22Rv1 (cell line): ENCODE data around the gene PTPRD.

ENCODE experiments used
- H3K27ac ChIP-seq: fragments of 450-650 bp; 2 replicates; pipeline ENCODE4 v1.5.1; 2017
- ZFX ChIP-seq: fragments of 450-650 bp; IDR thresholded peaks from 2 replicates; pipeline ENCODE4 v1.6.1; 2017; ENCODE audit warnings: antibody characterized with exemption, borderline replicate concordance
- TF ChIP-seq, protein P1 (sequence below): fragments of 450-650 bp; IDR thresholded peaks from 2 replicates; pipeline ENCODE4 v1.5.1; 2017; ENCODE audit warnings: mild to moderate bottlenecking

PTPRD gene

DNA sequence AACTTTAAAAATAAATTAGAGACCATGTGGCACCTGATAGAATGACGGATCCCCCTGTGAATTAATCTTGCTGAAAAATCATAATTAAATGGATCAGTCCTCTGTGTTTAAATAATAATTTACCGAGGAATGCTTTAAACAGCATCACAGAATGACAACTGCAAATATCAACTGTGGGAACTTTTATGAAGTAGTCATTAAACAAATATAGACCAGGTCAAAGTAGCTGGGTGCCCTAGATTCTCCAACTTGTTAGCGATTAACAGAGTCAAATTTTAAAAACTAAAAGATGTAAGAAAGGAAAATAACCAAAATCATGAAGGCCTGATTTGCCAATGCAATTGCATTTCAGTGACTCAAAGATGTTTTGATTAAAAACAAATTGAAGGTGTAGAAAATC is 933.4 kb downstream of the PTPRD start:
- no peak overlapping the region for H3K27ac ChIP-seq
- TF ChIP-seq, protein P1, sequence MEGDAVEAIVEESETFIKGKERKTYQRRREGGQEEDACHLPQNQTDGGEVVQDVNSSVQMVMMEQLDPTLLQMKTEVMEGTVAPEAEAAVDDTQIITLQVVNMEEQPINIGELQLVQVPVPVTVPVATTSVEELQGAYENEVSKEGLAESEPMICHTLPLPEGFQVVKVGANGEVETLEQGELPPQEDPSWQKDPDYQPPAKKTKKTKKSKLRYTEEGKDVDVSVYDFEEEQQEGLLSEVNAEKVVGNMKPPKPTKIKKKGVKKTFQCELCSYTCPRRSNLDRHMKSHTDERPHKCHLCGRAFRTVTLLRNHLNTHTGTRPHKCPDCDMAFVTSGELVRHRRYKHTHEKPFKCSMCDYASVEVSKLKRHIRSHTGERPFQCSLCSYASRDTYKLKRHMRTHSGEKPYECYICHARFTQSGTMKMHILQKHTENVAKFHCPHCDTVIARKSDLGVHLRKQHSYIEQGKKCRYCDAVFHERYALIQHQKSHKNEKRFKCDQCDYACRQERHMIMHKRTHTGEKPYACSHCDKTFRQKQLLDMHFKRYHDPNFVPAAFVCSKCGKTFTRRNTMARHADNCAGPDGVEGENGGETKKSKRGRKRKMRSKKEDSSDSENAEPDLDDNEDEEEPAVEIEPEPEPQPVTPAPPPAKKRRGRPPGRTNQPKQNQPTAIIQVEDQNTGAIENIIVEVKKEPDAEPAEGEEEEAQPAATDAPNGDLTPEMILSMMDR, result no peak
- no peak for TF ChIP-seq ZFX

DNA sequence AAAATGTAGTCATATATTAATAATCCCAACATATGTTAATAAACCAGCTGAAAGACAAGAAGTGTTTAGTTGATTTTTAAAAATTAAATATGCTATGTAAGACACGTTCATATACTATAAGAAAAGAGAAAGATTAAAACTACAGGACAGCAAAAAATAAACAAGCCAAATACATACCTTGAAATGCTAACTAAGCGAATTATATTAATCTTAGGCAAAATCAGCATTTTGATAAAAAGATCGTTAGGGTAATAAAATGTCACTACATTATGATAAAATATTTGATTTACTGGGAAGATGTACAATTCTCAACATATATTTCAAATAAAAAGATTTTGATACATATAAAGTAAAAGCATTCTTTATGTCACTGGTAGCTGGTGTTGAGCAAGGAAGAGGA is 938.3 kb downstream of the PTPRD start:
- H3K27ac ChIP-seq, result no peak overlapping the region
- TF ChIP-seq ZFX, result no peak
- TF ChIP-seq, protein P1, result no peak

DNA sequence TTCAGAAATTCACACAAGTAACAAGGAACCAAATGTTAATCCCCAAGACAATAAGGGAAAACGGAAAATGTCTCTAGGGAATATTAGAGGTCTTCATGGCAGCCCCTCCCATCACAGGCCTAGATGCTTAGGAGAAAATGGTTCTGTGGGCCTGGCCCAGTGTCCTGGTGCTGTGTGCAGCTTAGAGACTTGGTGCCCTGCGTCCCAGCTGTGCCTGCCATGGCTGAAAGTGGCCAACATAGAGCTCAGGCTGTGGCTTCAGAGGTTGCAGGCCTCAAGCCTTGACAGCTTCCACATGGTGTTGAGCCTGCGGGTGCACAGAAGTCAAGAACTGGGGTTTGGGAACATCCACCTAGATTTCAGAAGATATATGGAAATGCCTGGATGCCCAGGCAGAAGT is 942.3 kb downstream of the PTPRD start:
- no peak for TF ChIP-seq ZFX
- TF ChIP-seq, protein P1, result no peak

DNA sequence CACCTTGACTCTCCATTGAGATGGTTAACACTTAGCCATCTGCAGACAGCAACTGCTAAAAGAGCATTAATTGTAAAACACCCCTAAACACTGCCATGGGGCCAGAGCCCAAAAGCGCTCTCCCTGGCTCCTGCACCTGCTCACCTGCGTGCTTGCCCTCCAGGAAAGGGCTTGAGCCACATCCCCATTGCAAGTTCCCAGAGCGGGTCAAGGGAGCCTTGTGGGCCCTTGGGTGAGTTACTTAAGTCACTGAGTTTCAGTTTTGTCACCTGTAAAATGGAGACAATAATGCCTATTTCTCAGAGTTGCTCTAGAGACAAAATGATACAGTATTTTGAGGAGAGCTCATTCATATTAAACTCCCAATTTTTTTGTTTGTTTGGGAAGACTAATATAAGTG is 967.8 kb downstream of the PTPRD start:
- no peak overlapping the region for H3K27ac ChIP-seq
- TF ChIP-seq, protein P1, result no peak
- no peak for TF ChIP-seq ZFX

More for the DNA sequence above, 942.3 kb downstream of the PTPRD start:
- H3K27ac ChIP-seq, result no peak overlapping the region

DNA sequence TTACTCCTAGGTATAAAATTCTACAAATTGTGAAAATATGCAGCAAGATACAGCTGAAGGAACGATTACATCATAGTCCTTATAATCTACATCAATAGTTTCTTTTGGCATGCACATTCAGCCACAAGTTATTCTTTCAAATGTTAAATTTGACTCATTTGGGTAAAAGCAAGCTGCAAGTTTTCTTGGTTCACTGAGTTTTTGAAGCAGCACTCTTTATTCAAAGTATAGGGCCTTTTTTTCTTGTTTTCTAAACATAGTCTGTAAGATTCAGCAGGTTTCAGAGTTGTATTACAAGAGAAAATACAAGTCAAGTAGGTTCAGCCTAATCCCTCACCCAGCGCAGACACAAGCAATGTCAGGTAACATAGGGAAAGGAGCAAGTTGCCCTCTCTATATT is 981.5 kb downstream of the PTPRD start:
- TF ChIP-seq, protein P1, result no peak
- no peak for TF ChIP-seq ZFX
- no peak overlapping the region for H3K27ac ChIP-seq

DNA sequence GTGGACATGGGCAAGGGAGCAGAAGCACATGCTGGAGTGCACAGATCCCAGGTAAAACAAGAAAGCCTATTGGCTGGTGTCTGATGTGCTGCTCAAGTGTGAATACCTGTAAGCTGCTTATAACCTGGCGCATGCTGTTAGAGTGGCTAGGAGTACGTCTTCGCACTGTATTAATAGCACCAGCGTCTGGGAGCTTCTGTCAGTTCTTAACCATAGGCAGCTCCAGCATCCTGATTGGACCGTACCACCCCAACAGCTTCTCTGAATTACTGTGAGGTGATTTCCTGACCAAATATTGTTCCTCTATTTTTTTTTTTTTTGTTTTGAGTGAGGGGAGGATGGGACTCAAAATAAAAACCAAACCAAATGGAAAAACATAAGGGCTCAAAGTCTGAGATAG is 987.6 kb downstream of the PTPRD start:
- no peak overlapping the region for H3K27ac ChIP-seq
- TF ChIP-seq, protein P1, result no peak
- TF ChIP-seq ZFX, result no peak

DNA sequence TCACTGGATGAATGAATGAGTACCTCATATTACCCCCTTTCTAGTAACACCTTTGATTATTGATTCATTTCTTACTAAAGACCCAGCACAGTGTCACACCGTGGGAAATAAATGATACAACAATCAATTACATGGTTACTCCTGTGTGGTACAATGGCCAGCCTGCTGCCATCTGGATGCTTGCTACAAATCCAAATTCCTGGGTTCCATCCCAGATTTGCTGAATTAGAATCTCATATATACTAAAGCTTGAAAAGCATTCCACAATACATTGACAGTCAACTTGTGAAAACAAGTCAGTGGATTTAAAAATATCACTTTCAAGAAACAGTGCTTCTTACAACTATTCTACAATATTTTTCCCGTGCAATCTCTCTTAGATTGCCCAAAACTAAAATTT is 989.3 kb downstream of the PTPRD start:
- H3K27ac ChIP-seq, result no peak overlapping the region
- TF ChIP-seq ZFX, result no peak
- TF ChIP-seq, protein P1, result no peak
